Fibroblast of pulmonary artery (primary cell): Measurements from ENCODE around the gene TACC2.
A peak's percentile ranks its signal among the peaks of the same experiment; 100 is the strongest.

Experiments
- DNase-seq: peaks from one replicate; pipeline ENCODE4 v3.0.0-alpha.2; 2010; ENCODE audit warnings: low read depth
- H3K4me3 ChIP-seq: replicated peaks from 2 replicates; pipeline ENCODE4 v1.5.1; 2011; ENCODE audit warnings: low read depth, mild to moderate bottlenecking, control low read depth, low read length, moderate library complexity
- CTCF ChIP-seq: IDR thresholded peaks from 2 replicates; pipeline ENCODE4 v1.5.1; 2011; ENCODE audit warnings: mild to moderate bottlenecking, control low read depth, low read length, inconsistent platforms; ENCODE audit errors: missing control alignments

The TACC2 gene

GRCh38 chr10:122273966-122274545 is 285.1 kb downstream of the TACC2 start:
- TF ChIP-seq CTCF: no peak
- DNase-seq: no peak
- H3K4me3 ChIP-seq: no peak overlapping the region

- no peak overlapping the region for H3K4me3 ChIP-seq
- peak; percentile 57 for DNase-seq
- no peak for TF ChIP-seq CTCF
These were observed 287.7 kb downstream of the TACC2 start for GRCh38 chr10:122276611-122277208.

GRCh38 chr10:122277526-122278136 is 288.7 kb downstream of the TACC2 start:
- no peak for DNase-seq
- TF ChIP-seq CTCF: no peak
- H3K4me3 ChIP-seq: no peak overlapping the region

- peak; percentile 64 for DNase-seq
These were observed 290.8 kb downstream of the TACC2 start for GRCh38 chr10:122279725-122280141.

GRCh38 chr10:122280156-122280555 is 291.2 kb downstream of the TACC2 start:
- no peak for DNase-seq
- TF ChIP-seq CTCF: no peak
- no peak overlapping the region for H3K4me3 ChIP-seq

More at GRCh38 chr10:122279725-122280141, 290.8 kb downstream of the TACC2 start:
- H3K4me3 ChIP-seq: no peak overlapping the region
- peak; percentile 79 for TF ChIP-seq CTCF

GRCh38 chr10:122281018-122281626 is 292.2 kb downstream of the TACC2 start:
- no peak for DNase-seq
- TF ChIP-seq CTCF: no peak
- no peak overlapping the region for H3K4me3 ChIP-seq
